Hepatocyte (in vitro differentiated cells): Measurements from ENCODE around the gene JAG2.

ENCODE experiments used
- EZH2phosphoT487 ChIP-seq: fragments of 200-600 bp; sonication (generic); IDR thresholded peaks from one replicate; pipeline ENCODE4 v1.6.1; 2018; ENCODE audit warnings: antibody characterized with exemption, mild to moderate bottlenecking, low read depth, moderate library complexity; ENCODE audit not compliant: unreplicated experiment, severe bottlenecking
- TF ChIP-seq, protein P1 (sequence below): fragments of 200-600 bp; sonication (generic); IDR thresholded peaks from 2 replicates; pipeline ENCODE4 v1.5.1; 2016; ENCODE audit warnings: antibody characterized with exemption, mild to moderate bottlenecking; ENCODE audit not compliant: poor library complexity

DNA sequence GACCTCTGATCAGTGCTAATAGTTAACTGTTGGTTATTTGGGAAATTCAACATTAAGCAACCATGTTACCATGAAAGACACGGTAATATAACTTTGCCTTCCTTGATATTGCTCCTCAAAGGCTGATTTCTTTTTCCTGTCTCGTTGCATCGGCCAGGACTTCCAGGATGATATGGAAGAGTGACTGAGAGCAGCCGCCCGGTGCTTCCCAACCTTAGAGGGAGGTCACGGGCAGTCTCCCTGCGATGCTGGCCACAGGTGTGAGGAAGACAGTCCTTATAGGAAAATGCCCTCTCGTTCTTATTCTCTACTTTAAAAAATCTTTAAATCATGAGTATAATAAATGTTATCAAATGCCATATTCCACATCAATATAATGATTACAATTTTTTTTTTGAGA is 70.3 kb downstream of the JAG2 start:
- TF ChIP-seq, protein P1, sequence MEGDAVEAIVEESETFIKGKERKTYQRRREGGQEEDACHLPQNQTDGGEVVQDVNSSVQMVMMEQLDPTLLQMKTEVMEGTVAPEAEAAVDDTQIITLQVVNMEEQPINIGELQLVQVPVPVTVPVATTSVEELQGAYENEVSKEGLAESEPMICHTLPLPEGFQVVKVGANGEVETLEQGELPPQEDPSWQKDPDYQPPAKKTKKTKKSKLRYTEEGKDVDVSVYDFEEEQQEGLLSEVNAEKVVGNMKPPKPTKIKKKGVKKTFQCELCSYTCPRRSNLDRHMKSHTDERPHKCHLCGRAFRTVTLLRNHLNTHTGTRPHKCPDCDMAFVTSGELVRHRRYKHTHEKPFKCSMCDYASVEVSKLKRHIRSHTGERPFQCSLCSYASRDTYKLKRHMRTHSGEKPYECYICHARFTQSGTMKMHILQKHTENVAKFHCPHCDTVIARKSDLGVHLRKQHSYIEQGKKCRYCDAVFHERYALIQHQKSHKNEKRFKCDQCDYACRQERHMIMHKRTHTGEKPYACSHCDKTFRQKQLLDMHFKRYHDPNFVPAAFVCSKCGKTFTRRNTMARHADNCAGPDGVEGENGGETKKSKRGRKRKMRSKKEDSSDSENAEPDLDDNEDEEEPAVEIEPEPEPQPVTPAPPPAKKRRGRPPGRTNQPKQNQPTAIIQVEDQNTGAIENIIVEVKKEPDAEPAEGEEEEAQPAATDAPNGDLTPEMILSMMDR = no peak
- TF ChIP-seq EZH2phosphoT487 = no peak
